Hematopoietic multipotent progenitor cell treated with erythropoietin and hydrocortisone succinate and interleukin-3 and kit ligand, for 4 days (in vitro differentiated cells): ENCODE data around the gene INMT.

Experiments
- DNase-seq: peaks from one replicate; pipeline ENCODE4 v3.0.0-alpha.2; 2015

INMT gene

DNA sequence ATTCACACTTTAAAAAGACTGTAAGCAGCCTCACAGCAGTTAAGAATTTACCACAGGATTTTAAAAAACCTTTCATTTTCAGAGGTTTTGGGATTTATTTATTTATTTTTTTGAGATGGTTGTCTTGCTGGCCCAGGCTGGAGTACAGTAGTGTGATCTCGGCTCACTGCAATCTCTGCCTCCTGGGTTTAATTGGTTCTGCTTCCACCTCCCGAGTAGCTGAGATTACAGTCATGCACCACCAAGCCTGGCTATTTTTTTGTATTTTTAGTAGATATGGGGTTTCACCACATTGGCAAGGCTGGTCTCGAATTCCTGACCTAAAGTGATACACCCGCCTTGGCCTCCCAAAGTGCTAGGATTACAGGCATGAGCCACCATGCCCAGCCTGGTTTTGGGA lies 38.4 kb downstream of the INMT start:
- DNase-seq = no peak

DNA sequence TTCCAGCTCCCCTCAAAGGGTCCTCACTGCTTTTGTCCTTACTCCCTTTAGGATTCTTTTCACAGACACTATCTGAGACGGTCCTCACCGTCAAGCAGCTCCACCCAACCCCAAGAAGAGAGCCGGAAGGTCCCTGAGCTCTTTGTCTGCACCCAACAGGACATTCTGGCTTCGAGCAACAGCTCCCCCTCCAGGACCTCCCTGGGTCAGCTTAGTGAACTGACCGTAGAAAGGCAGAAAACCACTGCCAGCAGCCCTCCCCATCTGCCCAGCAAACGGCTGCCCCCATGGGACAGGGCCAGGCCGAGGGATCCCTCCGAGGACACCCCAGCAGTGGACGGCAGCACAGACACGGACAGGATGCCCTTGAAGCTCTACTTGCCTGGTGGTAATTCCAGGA lies 39.2 kb downstream of the INMT start:
- DNase-seq = no peak

GRCh38 chr7:30795161-30795948 lies 43.4 kb downstream of the INMT start:
- no peak for DNase-seq

GRCh38 chr7:30796105-30796869 lies 44.4 kb downstream of the INMT start:
- peak; percentile 23 for DNase-seq

DNA sequence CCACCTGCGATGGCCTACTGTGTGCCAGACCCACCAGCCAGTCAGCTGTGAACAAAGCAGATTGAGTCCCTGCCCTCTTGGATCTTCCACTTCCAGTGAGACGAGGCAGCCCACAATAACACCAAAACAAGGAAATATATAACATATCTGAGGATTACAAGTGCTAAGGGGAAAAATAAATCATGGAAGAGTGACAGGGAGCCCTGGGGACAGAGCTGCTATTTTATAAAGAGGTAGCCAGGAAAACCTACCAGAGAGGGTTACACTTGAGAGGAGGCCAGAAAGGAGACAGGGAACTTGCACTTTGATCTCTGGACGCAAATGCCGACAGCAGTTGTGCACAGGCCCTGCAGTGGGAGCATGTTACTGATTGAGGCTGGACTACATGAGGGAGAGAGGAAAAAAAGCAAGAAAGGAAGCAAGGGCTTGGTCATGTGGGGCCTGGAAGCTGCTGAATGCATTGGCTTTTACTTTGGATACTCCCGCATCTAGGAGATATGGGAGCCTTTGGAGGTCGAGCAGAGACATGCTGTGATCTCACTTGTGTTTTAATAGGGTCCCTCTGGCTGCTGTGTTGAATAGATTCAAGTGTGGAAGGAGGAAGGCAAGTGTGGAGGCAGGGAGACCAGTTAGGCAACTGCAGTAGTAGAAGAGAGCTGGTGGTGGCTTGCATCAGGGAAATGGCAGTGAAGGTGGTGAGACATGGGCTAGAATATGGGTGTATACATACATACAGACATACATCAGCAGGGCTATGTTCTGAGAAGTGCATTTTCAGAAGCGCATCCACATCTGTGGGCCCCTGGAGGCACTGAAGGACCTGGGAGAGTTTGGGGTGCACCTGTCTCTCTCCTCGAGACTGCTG lies 45.5 kb downstream of the INMT start:
- no peak for DNase-seq

DNA sequence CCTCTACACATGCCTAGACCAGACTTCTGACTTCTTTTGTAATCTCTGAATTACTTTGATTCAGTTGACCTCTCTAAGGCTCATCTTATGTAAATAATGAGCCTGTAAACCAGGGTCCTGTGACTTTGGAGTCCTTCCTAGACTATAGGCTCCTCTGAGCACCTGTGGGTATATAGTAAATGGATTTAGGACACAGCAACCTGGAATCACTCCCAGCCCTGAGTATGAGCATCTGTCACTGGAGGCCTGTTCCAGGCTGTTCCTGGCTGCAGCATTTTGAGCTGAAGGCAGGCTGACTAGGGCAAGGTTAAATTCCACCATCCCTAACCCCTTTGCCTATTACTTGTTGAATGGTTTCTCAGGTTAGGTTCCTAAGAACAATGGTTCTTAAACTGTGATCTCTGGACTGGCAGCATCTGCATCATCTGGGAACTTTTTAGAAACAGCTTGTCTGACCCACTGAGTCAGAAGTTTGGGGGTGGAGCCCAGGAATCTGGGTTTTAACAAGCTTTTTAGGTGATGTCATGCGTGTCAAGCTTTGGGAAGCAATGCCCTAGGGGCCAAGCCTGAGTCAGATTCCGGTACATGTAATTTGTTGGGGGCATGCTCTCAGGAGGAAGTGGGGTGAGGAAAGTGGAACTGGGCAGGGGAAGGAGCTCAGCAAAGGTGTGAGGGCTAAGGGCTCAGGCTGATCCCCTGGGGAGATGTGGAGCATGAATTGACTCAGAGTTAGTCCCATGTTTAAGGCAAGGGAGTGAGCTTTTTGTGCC lies 47.5 kb downstream of the INMT start:
- DNase-seq = no peak

DNA sequence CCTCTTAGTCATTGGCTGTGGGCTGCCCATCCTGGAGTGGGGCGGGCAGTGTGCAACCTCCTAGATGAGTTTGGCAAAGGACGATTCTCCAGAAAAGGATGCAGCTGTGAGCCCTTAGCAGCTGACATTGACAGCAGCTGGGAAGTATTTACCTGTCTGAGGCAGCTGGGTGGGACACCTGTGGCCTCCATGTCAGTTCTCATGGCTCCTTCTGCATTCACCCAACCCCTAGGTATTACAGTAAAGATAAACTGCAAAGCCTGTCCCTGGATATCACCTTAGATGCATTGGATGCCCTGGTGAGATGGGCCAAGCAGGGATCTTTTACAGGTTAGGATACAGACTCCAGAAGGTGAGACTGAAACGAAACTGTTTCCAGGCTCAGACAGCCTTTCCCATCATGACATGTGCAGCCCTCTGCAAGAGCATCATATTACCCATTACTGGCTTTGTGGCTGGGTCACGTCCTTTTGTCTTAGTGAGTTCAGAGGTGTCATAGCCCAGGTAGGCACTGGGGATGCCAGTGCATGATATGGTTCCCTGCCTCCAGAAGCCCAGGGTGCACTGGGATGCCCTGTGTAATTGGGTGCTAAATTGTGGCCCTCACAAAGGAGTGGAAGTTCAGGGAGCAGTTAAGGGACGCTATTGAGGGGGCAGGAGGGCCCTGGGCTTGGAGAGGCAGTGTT lies 48.2 kb downstream of the INMT start:
- no peak for DNase-seq

DNA sequence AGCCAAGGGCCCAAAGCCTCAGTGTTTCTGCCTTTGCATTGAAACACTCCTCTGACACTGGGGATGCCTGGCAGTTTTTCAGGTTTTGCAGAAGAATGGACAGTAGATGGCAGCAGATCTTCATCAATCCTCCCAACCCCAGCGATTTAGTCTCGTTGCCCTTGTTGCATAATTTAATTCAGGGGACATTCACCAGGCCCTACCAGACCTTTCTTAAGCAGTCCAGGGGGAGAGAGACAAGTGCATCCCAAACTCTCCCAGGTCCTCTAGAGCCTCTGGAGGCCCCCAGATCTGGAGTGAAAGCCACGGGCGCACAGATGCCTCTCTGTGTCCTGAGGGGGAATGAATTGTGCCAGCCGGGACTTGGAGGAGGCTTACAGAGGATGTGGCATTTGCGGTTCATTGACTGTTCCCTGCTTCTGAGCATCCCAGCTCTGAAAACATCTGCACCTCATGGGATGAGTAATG lies 48.9 kb downstream of the INMT start:
- peak; percentile 86 for DNase-seq

DNA sequence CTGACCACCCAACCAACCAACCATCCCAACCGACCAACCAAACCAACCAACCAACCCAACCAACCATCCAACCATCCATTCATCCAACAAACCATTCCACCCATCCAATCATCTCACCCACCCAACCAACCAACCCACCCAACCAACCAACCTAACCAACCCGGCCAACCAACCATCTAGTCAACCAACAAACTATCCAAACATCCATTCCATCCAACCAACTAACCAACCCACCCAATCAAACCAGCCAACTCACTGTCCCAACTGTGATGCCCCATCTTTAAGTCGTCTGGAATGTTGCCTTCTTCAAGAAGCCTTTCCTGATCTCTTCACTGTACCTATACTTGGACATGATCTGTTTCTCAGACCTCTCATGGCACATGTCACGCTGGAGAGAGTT lies 50.9 kb downstream of the INMT start:
- DNase-seq = no peak

- no peak for DNase-seq
Measured at GRCh38 chr7:30804078-30804661, 52.2 kb downstream of the INMT start.

GRCh38 chr7:30805081-30805691 lies 53.3 kb downstream of the INMT start:
- no peak for DNase-seq

DNA sequence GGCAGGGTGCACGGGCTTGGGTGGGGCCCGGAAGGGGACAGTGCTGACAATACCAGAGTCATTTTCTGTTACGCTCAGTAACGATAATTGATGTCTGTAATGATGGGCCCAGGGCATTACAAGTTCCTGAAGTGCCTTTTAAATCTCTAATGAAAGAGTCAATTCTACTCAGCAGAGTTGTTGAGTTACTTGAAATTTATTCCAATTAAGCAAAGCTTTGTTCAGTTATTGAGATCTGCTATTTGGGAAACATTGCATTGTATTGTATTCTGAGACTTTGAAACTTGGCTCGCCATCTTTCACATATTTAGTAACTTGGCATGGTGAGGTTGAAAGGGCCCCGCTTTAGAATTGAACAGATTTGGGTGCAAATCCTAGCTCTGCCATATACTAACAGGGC lies 54.0 kb downstream of the INMT start:
- DNase-seq = no peak
